ENCODE measurements around the gene CENATAC. TPM values are rescaled to one million over a fixed set of nuclear protein-coding genes. Genes with fewer than 3 reads are reported as not detected.

CENATAC gene
- total and polyA plus RNA-seq, 2 experiments from 2014 or later, result 24.5 to 26.2 TPM

DNA sequence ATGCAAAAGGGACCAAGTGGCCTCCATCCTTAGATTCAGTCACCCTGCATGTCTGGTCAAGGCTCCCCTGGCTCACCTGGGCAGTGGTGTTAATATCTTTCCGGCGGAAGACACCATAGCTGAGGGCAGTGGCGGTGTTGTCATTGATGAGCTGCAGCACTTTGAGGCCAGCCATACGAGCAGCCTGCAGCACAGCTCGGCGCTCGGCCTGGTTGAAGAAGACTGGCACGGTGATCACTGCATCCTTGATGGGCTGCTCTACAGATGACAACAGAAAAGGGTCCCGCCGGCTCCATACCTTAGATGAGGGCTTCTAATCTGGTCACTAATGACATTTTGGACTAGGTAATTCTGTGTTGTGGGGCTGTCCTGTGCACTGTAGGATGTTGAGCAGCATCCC, 56.5 kb downstream of the CENATAC start:
- Histone ChIP-seq H3K27me3 (no peaks in the 10 kb centered on the region), H3K79me2 (peaks cover 26% of the 10 kb centered on the region), H3K36me3 (replicated peaks; ENCODE audit: insufficient read depth, low read depth) (no peaks in the 10 kb centered on the region), H3K4me1 (ENCODE audit: insufficient read depth) (peaks cover 13% of the 10 kb centered on the region), H3K4me3 (no peak overlapping the region), H3K9me2 (replicated peaks; ENCODE audit: insufficient read depth) (no peaks in the 10 kb centered on the region), H3K9me3 (ENCODE audit: low read depth) (no peaks in the 10 kb centered on the region), H2AFZ (no peak overlapping the region), H3K27ac (no peak overlapping the region), H4K20me1 (ENCODE audit: insufficient read depth, poor library complexity, severe bottlenecking) (peaks cover 6% of the 10 kb centered on the region), H3K4me2 (no peak overlapping the region)
- no peak for TF ChIP-seq EZH2 (IDR thresholded peaks at IDR 0.05; ENCODE audit: borderline replicate concordance)
- TF ChIP-seq EZH2phosphoT487 (IDR thresholded peaks at IDR 0.05; ENCODE audit: low read depth, severe bottlenecking, unreplicated experiment), result no peak
- TF ChIP-seq, protein P1, sequence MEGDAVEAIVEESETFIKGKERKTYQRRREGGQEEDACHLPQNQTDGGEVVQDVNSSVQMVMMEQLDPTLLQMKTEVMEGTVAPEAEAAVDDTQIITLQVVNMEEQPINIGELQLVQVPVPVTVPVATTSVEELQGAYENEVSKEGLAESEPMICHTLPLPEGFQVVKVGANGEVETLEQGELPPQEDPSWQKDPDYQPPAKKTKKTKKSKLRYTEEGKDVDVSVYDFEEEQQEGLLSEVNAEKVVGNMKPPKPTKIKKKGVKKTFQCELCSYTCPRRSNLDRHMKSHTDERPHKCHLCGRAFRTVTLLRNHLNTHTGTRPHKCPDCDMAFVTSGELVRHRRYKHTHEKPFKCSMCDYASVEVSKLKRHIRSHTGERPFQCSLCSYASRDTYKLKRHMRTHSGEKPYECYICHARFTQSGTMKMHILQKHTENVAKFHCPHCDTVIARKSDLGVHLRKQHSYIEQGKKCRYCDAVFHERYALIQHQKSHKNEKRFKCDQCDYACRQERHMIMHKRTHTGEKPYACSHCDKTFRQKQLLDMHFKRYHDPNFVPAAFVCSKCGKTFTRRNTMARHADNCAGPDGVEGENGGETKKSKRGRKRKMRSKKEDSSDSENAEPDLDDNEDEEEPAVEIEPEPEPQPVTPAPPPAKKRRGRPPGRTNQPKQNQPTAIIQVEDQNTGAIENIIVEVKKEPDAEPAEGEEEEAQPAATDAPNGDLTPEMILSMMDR (IDR thresholded peaks at IDR 0.05; ENCODE audit: poor library complexity), result no peak
- WGBS (ENCODE audit: low lambda C conversion rate, missing lambda C conversion rate), result 98% methylated on average over 10 of the region's 10 CpGs
- no peak for DNase-seq (ENCODE audit: low spot score)

DNA sequence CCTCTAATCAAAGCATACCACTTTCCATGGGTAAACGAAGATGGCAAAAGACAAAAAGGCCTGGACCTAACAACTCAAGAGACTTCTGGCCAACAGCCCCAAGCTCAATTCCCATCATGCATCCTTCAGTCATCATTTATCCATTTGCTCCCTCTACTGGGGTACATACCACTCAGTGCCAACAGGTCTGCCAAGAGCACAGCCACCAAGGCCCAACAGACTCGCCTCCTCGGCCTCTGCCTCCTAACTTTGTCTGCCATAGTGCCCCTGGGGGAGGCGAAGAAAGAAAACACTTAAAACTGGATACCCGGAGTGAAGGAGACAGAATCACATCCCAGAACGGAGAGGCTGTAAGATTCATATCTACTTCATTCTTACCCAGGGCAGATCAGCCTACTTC, 58.0 kb downstream of the CENATAC start:
- peaks cover 32% of the 10 kb centered on the region for H3K79me2 ChIP-seq
- peak overlapping the region; percentile 96 for H3K4me2 ChIP-seq
- peak; percentile 39 for DNase-seq (ENCODE audit: low spot score)
- peak overlapping the region; percentile 64 for H3K4me3 ChIP-seq
- H2AFZ ChIP-seq, result peak overlapping the region; percentile 64
- no peaks in the 10 kb centered on the region for H3K9me3 ChIP-seq (ENCODE audit: low read depth)
- peaks cover 13% of the 10 kb centered on the region for H3K4me1 ChIP-seq (ENCODE audit: insufficient read depth)
- WGBS (ENCODE audit: low lambda C conversion rate, missing lambda C conversion rate), result 62% methylated on average over 6 of the region's 6 CpGs
- H3K27ac ChIP-seq, result peak overlapping the region; percentile 86
- no peaks in the 10 kb centered on the region for H3K27me3 ChIP-seq
- no peaks in the 10 kb centered on the region for H3K36me3 ChIP-seq (replicated peaks; ENCODE audit: insufficient read depth, low read depth)
- peaks cover 6% of the 10 kb centered on the region for H4K20me1 ChIP-seq (ENCODE audit: insufficient read depth, poor library complexity, severe bottlenecking)
- TF ChIP-seq EZH2phosphoT487 (IDR thresholded peaks at IDR 0.05; ENCODE audit: low read depth, severe bottlenecking, unreplicated experiment) (no peak), EZH2 (IDR thresholded peaks at IDR 0.05; ENCODE audit: borderline replicate concordance) (no peak)
- TF ChIP-seq, protein P1 (IDR thresholded peaks at IDR 0.05; ENCODE audit: poor library complexity), result peak; percentile 17
- H3K9me2 ChIP-seq (replicated peaks; ENCODE audit: insufficient read depth), result no peaks in the 10 kb centered on the region

DNA sequence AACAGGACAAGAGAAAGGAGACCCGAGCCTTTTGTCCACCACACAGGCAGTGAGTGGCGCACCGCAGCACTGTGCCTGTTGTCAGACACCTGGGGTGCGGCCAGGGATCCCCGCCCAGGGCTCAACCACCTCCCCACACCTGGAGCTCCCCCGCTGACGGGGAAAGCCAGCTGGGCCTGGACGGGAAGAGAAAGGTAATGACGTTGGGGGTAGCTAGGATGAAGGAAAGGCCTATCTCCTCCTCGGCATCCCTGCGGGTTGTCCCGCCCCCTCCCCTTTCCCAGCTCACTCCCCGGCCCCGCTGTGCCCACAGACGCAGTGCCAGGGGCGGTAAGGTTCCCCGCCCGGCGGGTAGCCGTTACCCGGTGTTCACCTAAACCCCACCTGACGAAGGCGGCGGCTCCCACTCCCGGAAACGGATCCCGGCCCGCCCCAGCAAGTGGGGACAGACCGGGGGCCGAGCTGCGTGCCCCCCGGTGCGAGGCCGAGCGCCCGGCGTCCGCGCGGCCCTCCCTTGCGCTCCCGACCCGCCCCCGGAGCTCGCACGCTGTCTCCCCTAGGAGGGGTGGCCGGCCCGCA, 58.6 kb downstream of the CENATAC start:
- under 1% methylated on average over 36 of the region's 48 CpGs for WGBS (ENCODE audit: low lambda C conversion rate, missing lambda C conversion rate)
- H2AFZ ChIP-seq, result peak overlapping the region; percentile 64

More for the DNA sequence above, 58.6 kb downstream of the CENATAC start:
- Histone ChIP-seq H3K4me2 (peak overlapping the region; percentile 96), H3K36me3 (replicated peaks; ENCODE audit: insufficient read depth, low read depth) (no peaks in the 10 kb centered on the region), H3K4me3 (peak overlapping the region; percentile 64), H3K4me1 (ENCODE audit: insufficient read depth) (peaks cover 13% of the 10 kb centered on the region), H3K27me3 (no peaks in the 10 kb centered on the region), H3K9me3 (ENCODE audit: low read depth) (no peaks in the 10 kb centered on the region), H3K27ac (peak overlapping the region; percentile 86), H4K20me1 (ENCODE audit: insufficient read depth, poor library complexity, severe bottlenecking) (peaks cover 6% of the 10 kb centered on the region), H3K79me2 (peaks cover 32% of the 10 kb centered on the region), H3K9me2 (replicated peaks; ENCODE audit: insufficient read depth) (no peaks in the 10 kb centered on the region)
- TF ChIP-seq, protein P1 (IDR thresholded peaks at IDR 0.05; ENCODE audit: poor library complexity), result no peak
- TF ChIP-seq EZH2phosphoT487 (IDR thresholded peaks at IDR 0.05; ENCODE audit: low read depth, severe bottlenecking, unreplicated experiment), result no peak
- TF ChIP-seq EZH2 (IDR thresholded peaks at IDR 0.05; ENCODE audit: borderline replicate concordance), result no peak
- peak; percentile 63 for DNase-seq (ENCODE audit: low spot score)

Data from hepatocyte (in vitro differentiated cells).